Pancreas (tissue), 10 donors: ENCODE results near the gene LMBR1. TPM values are rescaled to one million over a fixed set of nuclear protein-coding genes. Genes with fewer than 3 reads are reported as not detected.
A peak's percentile ranks its signal among the peaks of the same experiment; 100 is the strongest.

Experiments
- ATAC-seq, 4 donors: fragments of 200-7000 bp; cut with Tn5 transposase; one replicate each; pipeline versions ENCODE4 v1.8.0 to v1.9.1; 2020; ENCODE audit warnings: mild to moderate bottlenecking in 4 of 4, moderate library complexity in 4 of 4
- DNase-seq, 6 donors: peaks; one replicate each; pipeline ENCODE4 v3.0.0-alpha.2; 2020
- FAIRE-seq: peaks from 2 replicates; lab custom pipeline; 2012; peaks lifted over from hg19 to GRCh38; lab: Jason Lieb, UNC
- H3K27ac ChIP-seq, 4 donors: fragments of 200-600 bp; sonication (generic); 1 replicate in 3 of 4; 2 replicates in 1 of 4; pipeline versions ENCODE4 v1.5.0 to v1.8.0; 2020
- H3K27me3 ChIP-seq, 4 donors: fragments of 200-600 bp; one replicate each; pipeline ENCODE4 v1.8.0; 2021
- H3K36me3 ChIP-seq, 3 donors: fragments of 200-600 bp; sonication (generic) in 1 of 3; one replicate each; pipeline versions ENCODE4 v1.5.0 to v1.8.0; 2020 to 2021
- H3K4me1 ChIP-seq, 3 donors: fragments of 200-600 bp; one replicate each; pipeline ENCODE4 v1.8.0; 2021
- H3K4me3 ChIP-seq, 4 donors: fragments of 200-600 bp; sonication (generic) in 2 of 4; one replicate each; pipeline versions ENCODE4 v1.5.0 to v1.8.0; 2020 to 2021
- H3K9me3 ChIP-seq, 4 donors: fragments of 200-600 bp; one replicate each; pipeline ENCODE4 v1.8.0; 2021
- WGBS, 2 donors: extraction: QIAGEN DNeasy Blood & Tissue Kit; methylation state at CpG; one replicate each; pipeline ENCODE4 v1.1.7; 2013; 5-methylcytosine and 5-hydroxymethylcytosine counted together
- intact Hi-C, 3 donors: fragments of 100-400 bp; cut with DNase I; formaldehyde crosslinking; loops; one replicate each; pipeline versions ENCODE4 v1.11.1 to v1.14.2; 2022
- polyA plus RNA-seq, 2 donors: library from polyadenylated mRNA; stranded (reverse); fragments of 200-250 nt; gene quantifications; one replicate each; pipeline ENCODE4 v1.2.3, GENCODE V29; 2013
- total RNA-seq, 6 donors: library from RNA; stranded (reverse); fragmentation: NEBNext Ultra II Directional in 4 of 6; extraction: Animal tissue kit (Norgen Biotek cat#: 25700) in 4 of 6; gene quantifications; one replicate each; pipeline versions ENCODE4 v1.2.1 to v1.2.4, GENCODE V29; 2021 to 2023
- TF ChIP-seq, protein P1 (sequence below), 4 donors: fragments of 200-600 bp; sonication (generic) in 3 of 4; IDR thresholded peaks; one replicate each; pipeline versions ENCODE4 v1.5.0 to v1.8.0; 2021; ENCODE audit warnings: antibody characterized with exemption in 4 of 4
- donor health status: healthy with polysubstance abuse.
- donor health status: DM: no; HTN: no; CAD: no; lungs with moderate emphysema.
- donor health status: DM: no; HTN: no; CAD: no.
- donor health status: control.
- donor health status: control.
- donor health status: Bipolar disorder and iron deficiency.
- donor health status: DM: yes; HTN: yes; CAD: no.
- donor health status: DM: no; HTN: no; CAD: no.
- donor health status: DM: no; HTN: no; CAD: no.
- donor health status: DM: yes; HTN: yes; CAD: no.

Gene LMBR1
- total and polyA plus RNA-seq, 8 donors = 6.7 to 40.4 (median 24.7) TPM

DNA sequence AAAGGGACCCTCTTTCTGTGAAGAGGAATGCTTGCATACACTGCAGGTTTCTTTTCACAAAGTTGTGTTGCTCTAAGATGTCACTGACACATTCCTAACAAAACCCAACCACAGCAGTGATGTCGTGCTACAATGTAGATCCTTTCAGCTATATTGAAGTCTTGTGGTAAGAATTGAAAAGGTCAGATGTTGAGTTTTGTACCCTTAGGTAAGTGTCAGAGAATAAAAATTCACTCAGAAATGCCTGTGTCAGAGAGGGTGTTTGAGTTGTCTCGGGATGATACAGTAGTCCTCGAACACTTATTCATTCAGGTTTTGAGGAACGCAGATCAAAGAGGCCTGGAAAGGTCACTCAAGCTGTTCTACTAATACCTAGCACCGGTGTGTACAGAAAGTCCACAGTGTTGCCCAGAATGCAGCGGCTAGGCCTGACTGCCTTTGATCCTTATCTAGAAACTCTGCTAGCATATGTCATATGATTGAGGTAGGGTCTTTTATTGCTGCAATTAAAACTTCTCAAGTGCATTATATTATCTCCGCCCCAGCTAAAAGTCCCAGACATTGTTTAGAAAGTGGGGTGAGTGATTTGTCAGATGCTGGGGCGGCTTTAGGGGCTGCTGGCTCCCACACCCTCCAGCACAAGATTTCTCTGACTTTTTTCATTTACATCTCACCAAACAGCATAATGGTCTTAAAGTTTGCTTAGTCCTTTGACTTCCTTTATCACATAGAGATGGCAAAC is 226.4 kb downstream of the LMBR1 start:
- H3K9me3 ChIP-seq = no peaks in the 10 kb centered on the region
- 77 to 83% methylated on average over 8 of the region's 8 CpGs for WGBS, 2 donors
- H3K4me3 ChIP-seq = no peak overlapping the region
- TF ChIP-seq, protein P1, sequence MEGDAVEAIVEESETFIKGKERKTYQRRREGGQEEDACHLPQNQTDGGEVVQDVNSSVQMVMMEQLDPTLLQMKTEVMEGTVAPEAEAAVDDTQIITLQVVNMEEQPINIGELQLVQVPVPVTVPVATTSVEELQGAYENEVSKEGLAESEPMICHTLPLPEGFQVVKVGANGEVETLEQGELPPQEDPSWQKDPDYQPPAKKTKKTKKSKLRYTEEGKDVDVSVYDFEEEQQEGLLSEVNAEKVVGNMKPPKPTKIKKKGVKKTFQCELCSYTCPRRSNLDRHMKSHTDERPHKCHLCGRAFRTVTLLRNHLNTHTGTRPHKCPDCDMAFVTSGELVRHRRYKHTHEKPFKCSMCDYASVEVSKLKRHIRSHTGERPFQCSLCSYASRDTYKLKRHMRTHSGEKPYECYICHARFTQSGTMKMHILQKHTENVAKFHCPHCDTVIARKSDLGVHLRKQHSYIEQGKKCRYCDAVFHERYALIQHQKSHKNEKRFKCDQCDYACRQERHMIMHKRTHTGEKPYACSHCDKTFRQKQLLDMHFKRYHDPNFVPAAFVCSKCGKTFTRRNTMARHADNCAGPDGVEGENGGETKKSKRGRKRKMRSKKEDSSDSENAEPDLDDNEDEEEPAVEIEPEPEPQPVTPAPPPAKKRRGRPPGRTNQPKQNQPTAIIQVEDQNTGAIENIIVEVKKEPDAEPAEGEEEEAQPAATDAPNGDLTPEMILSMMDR (IDR thresholded peaks at IDR 0.05) = no peak
- DNase-seq = no peak
- no peaks in the 10 kb centered on the region for H3K36me3 ChIP-seq
- intact Hi-C loops = no loop called here
- no peak for FAIRE-seq
- no peaks in the 10 kb centered on the region for H3K4me1 ChIP-seq
- no peaks in the 10 kb centered on the region for H3K27me3 ChIP-seq
- ATAC-seq = peak in 2 of 4 donors; percentile 52 to 59
- H3K27ac ChIP-seq = no peak overlapping the region

DNA sequence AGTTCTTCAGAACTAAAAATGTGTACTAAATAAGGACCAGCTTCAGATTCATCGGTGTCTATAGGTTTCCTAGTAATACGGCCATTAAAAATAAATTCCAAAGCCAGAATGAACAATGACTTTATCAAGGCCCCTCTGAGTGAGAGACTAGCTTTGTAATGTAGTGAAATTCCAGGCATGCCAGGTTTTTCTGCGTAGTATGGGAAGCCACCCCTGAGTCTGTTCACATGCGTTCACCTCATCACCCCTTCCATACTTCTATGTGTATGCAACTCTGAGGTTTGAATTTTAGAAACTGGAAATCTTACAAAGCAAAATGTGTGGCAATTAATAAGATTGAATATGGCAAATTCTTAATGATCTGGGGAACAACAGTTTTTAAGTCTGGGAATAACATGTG is 227.9 kb downstream of the LMBR1 start:
- no peak overlapping the region for H3K27ac ChIP-seq
- 88 to 92% methylated on average over 4 of the region's 4 CpGs for WGBS, 2 donors
- H3K36me3 ChIP-seq = no peaks in the 10 kb centered on the region
- intact Hi-C loops = no loop called here
- TF ChIP-seq, protein P1 (IDR thresholded peaks at IDR 0.05) = no peak
- DNase-seq (no peak), FAIRE-seq (no peak), ATAC-seq (no peak)
- H3K27me3 ChIP-seq = no peaks in the 10 kb centered on the region
- no peaks in the 10 kb centered on the region for H3K4me1 ChIP-seq
- H3K9me3 ChIP-seq = no peaks in the 10 kb centered on the region
- H3K4me3 ChIP-seq = no peak overlapping the region

DNA sequence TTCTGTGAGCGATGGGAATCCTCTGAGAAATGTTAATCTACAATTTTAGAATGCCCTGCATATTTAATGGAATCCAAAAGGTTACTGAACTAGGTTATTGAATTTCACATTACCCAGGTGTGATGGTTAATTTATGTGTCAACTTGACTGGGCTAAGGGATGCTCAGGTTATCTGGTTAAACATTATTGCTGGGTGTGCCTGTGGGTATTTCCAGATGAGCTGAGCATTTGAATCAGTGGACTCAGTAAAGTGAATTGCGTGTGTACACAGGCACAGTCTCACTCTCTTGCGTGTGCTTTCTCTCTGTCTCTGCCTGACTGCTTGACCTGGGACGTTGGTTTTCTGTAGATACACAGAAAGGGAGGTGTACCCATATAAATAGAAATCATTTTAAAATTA is 230.7 kb downstream of the LMBR1 start:
- WGBS, 2 donors = 68 to 78% methylated on average over 4 of the region's 4 CpGs
- Histone ChIP-seq H3K9me3 (no peaks in the 10 kb centered on the region), H3K4me3 (no peak overlapping the region), H3K4me1 (no peaks in the 10 kb centered on the region), H3K27ac (no peak overlapping the region), H3K27me3 (no peaks in the 10 kb centered on the region), H3K36me3 (no peaks in the 10 kb centered on the region)
- TF ChIP-seq, protein P1 (IDR thresholded peaks at IDR 0.05) = no peak
- intact Hi-C loops = no loop called here
- no peak for FAIRE-seq
- no peak for DNase-seq
- ATAC-seq = peak in 2 of 4 donors; percentile 28 to 39

DNA sequence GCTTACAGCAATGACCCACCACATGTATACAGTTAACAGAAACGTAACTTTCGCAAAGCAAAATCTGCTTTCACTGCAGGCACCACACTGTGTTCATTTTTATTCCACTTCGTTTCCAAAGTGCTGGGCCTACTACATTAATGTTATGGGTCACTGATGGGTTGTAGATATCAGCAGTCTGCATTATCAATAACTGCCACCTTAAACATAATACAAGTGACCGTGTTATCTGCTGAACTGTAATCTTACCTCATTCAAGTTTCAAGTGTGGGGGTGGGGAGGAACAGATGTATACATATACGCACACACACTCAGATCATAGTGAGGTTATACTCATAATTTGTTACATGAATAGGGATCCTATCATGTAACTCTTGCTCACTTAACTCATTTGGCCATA is 231.3 kb downstream of the LMBR1 start:
- TF ChIP-seq, protein P1 (IDR thresholded peaks at IDR 0.05) = no peak
- ATAC-seq (no peak), FAIRE-seq (no peak), DNase-seq (no peak)
- Histone ChIP-seq H3K36me3 (no peaks in the 10 kb centered on the region), H3K27me3 (no peaks in the 10 kb centered on the region), H3K4me1 (no peaks in the 10 kb centered on the region), H3K4me3 (no peak overlapping the region), H3K9me3 (no peaks in the 10 kb centered on the region), H3K27ac (no peak overlapping the region)
- intact Hi-C loops = no loop called here
- 76 to 87% methylated on average over 5 of the region's 5 CpGs for WGBS, 2 donors

DNA sequence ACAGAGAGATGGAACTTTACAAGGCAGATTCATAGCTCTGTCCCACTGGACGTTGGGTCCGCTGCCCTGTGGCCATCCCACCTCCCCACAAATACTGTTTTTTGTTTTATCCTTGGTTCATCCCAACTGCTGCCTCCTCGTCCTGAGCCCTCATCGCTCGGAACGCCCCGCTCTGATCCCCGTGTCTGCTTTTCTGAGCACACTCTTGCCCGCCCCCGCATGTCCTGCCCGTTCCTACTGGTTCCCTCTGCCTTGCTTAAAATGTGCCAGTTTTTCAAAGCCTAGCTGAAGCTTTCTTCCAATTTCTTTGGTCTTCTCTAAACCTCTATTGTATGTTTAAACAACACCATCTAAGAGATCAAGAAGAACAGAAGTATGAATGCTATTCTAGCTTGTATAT is 233.0 kb downstream of the LMBR1 start:
- FAIRE-seq (no peak), ATAC-seq (no peak), DNase-seq (no peak)
- no peak overlapping the region for H3K4me3 ChIP-seq
- H3K27me3 ChIP-seq = no peaks in the 10 kb centered on the region
- intact Hi-C loops = no loop called here
- no peaks in the 10 kb centered on the region for H3K4me1 ChIP-seq
- WGBS, 2 donors = 65 to 79% methylated on average over 11 of the region's 11 CpGs
- H3K36me3 ChIP-seq = no peaks in the 10 kb centered on the region
- H3K27ac ChIP-seq = no peak overlapping the region
- H3K9me3 ChIP-seq = no peaks in the 10 kb centered on the region
- TF ChIP-seq, protein P1 (IDR thresholded peaks at IDR 0.05) = no peak
